ENCODE data around the gene SYNPO.

- TF ChIP-seq EZH2 (IDR thresholded peaks at IDR 0.05; ENCODE audit: borderline replicate concordance, low read length) (no peak), CTCF (IDR thresholded peaks at IDR 0.05; ENCODE audit: low read length) (no peak)
Observed at GRCh38 chr5:150640311-150641005, at the start of gene SYNPO.

Data from OCI-LY1 (cell line).